PC-3 (cell line): ENCODE measurements around the gene ERGIC1. TPM values are rescaled to one million over a fixed set of nuclear protein-coding genes. Genes with fewer than 3 reads are reported as not detected.

Source experiments
- ATAC-seq: fragments of 200-7000 bp; cut with Tn5 transposase; 2 replicates; pipeline ENCODE4 v1.9.1; 2020; ENCODE audit warnings: mild to moderate bottlenecking, moderate library complexity
- BruUV-seq: library from RNA; stranded (reverse); fragments of 400-500 nt; replicated peaks from 2 replicates; lab custom pipeline; 2021; lab: Mats Ljungman, UMichigan
- CTCF ChIA-PET: fragments of 300-600 bp; sonication (Branson Sonifier 250); formaldehyde crosslinking; loops from one replicate; lab custom pipeline; 2022; ENCODE audit warnings: antibody characterized with exemption; lab: Charles Lee
- POLR2A ChIA-PET: fragments of 300-600 bp; sonication (Branson Sonifier 250); formaldehyde crosslinking; loops from one replicate; lab custom pipeline; 2022; ENCODE audit warnings: antibody characterized with exemption; ENCODE audit not compliant: unreplicated experiment; lab: Charles Lee
- DNase-seq: peaks from one replicate; pipeline ENCODE4 v3.0.0-alpha.2; 2015
- H2AFZ ChIP-seq: fragments of 300-600 bp; sonication (generic); 2 replicates; pipeline ENCODE4 v1.6.0; 2016; ENCODE audit warnings: antibody characterized with exemption, low read length
- H3F3A ChIP-seq: fragments of 300-600 bp; sonication (generic); one replicate; pipeline ENCODE4 v1.6.0; 2017; ENCODE audit warnings: antibody characterized with exemption, low read length, control low read depth, mild to moderate bottlenecking; ENCODE audit not compliant: unreplicated experiment
- H3K27ac ChIP-seq: fragments of 300-600 bp; sonication (generic); 2 replicates; pipeline ENCODE4 v1.5.1; 2016; ENCODE audit warnings: mild to moderate bottlenecking, low read length
- H3K27me3 ChIP-seq: fragments of 300-600 bp; sonication (generic); 2 replicates; pipeline ENCODE4 v1.6.1; 2016; ENCODE audit warnings: low read length, mixed read lengths
- H3K36me3 ChIP-seq: fragments of 300-600 bp; sonication (generic); 2 replicates; pipeline ENCODE4 v1.6.1; 2016; ENCODE audit warnings: low read depth, mixed run types, low read length, mixed read lengths
- H3K4me1 ChIP-seq: fragments of 300-600 bp; sonication (generic); 2 replicates; pipeline ENCODE4 v1.5.1; 2016; ENCODE audit warnings: low read length; ENCODE audit not compliant: insufficient read depth
- H3K4me2 ChIP-seq: fragments of 300-600 bp; sonication (generic); 2 replicates; pipeline ENCODE4 v1.6.0; 2016; ENCODE audit warnings: low read length
- H3K4me3 ChIP-seq: fragments of 300-600 bp; sonication (generic); 2 replicates; pipeline ENCODE4 v1.5.1; 2016; ENCODE audit warnings: mild to moderate bottlenecking, low read length, mixed read lengths
- H3K79me2 ChIP-seq: fragments of 300-600 bp; sonication (generic); 2 replicates; pipeline ENCODE4 v1.6.1; 2017; ENCODE audit warnings: low read length, mixed read lengths
- H3K9ac ChIP-seq: fragments of 300-600 bp; sonication (generic); 2 replicates; pipeline ENCODE4 v1.6.0; 2016; ENCODE audit warnings: mild to moderate bottlenecking, low read length
- H3K9me2 ChIP-seq: fragments of 300-600 bp; sonication (generic); replicated peaks from 2 replicates; pipeline ENCODE4 v1.6.1; 2016; ENCODE audit warnings: mixed run types, low read length, mixed read lengths
- H3K9me3 ChIP-seq: fragments of 300-600 bp; sonication (generic); 2 replicates; pipeline ENCODE4 v1.6.1; 2016; ENCODE audit warnings: low read length, mixed read lengths
- H4K20me1 ChIP-seq: fragments of 300-600 bp; sonication (generic); 2 replicates; pipeline ENCODE4 v1.6.1; 2016; ENCODE audit warnings: low read length, mixed read lengths
- EZH2 ChIP-seq: fragments of 300-600 bp; sonication (generic); IDR thresholded peaks from one replicate; pipeline ENCODE4 v1.6.1; 2017; ENCODE audit warnings: antibody characterized with exemption, mild to moderate bottlenecking, low read length; ENCODE audit not compliant: unreplicated experiment
- EZH2phosphoT487 ChIP-seq: fragments of 300-600 bp; sonication (generic); IDR thresholded peaks from 2 replicates; pipeline ENCODE4 v1.6.1; 2018; ENCODE audit warnings: mild to moderate bottlenecking, antibody characterized with exemption, low read length, borderline replicate concordance
- intact Hi-C: fragments of 100-400 bp; cut with micrococcal nuclease; formaldehyde crosslinking; loops from 2 replicates; pipeline ENCODE4 v1.9.0; 2023
- total RNA-seq: library from RNA; depleted of rRNA; stranded (reverse); fragments of >200 nt; gene quantifications from 2 replicates; pipeline ENCODE4 v1.2.3, GENCODE V29; 2014
- TF ChIP-seq, protein P1 (sequence below): fragments of 300-600 bp; sonication (generic); conservative IDR thresholded peaks from 2 replicates; pipeline ENCODE4 v1.5.1; 2017; ENCODE audit warnings: antibody characterized with exemption, low read depth, mild to moderate bottlenecking, low read length

ERGIC1 gene
- total RNA-seq, 1 experiment from 2014 or later, result 148 TPM

DNA sequence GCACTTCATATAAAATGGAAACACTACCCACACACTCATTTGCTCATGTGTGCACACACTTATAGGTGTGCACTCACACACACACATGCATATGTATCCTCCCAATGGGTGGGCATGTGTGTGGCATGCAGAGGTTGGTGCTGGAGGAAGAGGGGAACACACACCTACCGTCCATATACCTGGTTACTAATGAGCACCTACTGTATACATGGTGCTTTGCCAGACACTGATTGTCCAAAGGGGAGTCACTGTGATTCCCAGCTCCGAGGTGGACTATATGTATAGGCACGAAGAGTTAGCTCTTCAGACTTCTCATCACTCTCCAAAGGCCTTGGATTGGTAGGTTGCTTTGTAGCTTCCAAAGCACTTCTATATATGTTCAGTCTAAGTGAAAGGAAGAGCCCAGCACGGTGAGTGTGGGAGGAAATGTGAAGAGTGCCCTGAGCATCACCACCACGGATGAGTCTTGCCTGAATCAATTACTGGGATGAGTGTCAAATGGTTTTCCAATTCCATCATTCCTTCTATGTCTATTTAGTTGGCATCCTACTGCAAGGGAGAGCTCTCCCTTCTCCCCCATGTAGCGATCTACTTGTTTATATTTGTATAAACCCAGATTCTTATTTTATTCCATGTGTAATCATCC lies 12.6 kb upstream of the ERGIC1 start:
- no TSS peak for BruUV-seq
- ChIA-PET POLR2A (no interaction called here), CTCF (interaction anchor here (0.7 kb wide), 1 partner anchor 57 kb away, joined by 3 read pairs; no protein-coding TSS in a partner anchor)
- Histone ChIP-seq H3K27me3 (no peaks in the 10 kb centered on the region), H3K9me3 (no peaks in the 10 kb centered on the region), H3K4me2 (no peak overlapping the region), H3F3A (no peaks in the 10 kb centered on the region), H2AFZ (no peak overlapping the region), H3K79me2 (no peaks in the 10 kb centered on the region), H3K4me3 (no peak overlapping the region), H3K36me3 (no peaks in the 10 kb centered on the region), H3K9me2 (no peaks in the 10 kb centered on the region), H4K20me1 (no peaks in the 10 kb centered on the region), H3K4me1 (peaks cover 22% of the 10 kb centered on the region), H3K9ac (no peak overlapping the region; the same call in 1 of the 2 replicates), H3K27ac (0 out of 2 replicates have a peak overlapping the region, but pooled peaks have one; percentile 0)
- ATAC-seq, result no peak
- DNase-seq, result no peak
- intact Hi-C loops, result no loop called here
- TF ChIP-seq, protein P1, sequence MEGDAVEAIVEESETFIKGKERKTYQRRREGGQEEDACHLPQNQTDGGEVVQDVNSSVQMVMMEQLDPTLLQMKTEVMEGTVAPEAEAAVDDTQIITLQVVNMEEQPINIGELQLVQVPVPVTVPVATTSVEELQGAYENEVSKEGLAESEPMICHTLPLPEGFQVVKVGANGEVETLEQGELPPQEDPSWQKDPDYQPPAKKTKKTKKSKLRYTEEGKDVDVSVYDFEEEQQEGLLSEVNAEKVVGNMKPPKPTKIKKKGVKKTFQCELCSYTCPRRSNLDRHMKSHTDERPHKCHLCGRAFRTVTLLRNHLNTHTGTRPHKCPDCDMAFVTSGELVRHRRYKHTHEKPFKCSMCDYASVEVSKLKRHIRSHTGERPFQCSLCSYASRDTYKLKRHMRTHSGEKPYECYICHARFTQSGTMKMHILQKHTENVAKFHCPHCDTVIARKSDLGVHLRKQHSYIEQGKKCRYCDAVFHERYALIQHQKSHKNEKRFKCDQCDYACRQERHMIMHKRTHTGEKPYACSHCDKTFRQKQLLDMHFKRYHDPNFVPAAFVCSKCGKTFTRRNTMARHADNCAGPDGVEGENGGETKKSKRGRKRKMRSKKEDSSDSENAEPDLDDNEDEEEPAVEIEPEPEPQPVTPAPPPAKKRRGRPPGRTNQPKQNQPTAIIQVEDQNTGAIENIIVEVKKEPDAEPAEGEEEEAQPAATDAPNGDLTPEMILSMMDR, result no peak
- no peak for TF ChIP-seq EZH2phosphoT487
- TF ChIP-seq EZH2, result no peak

DNA sequence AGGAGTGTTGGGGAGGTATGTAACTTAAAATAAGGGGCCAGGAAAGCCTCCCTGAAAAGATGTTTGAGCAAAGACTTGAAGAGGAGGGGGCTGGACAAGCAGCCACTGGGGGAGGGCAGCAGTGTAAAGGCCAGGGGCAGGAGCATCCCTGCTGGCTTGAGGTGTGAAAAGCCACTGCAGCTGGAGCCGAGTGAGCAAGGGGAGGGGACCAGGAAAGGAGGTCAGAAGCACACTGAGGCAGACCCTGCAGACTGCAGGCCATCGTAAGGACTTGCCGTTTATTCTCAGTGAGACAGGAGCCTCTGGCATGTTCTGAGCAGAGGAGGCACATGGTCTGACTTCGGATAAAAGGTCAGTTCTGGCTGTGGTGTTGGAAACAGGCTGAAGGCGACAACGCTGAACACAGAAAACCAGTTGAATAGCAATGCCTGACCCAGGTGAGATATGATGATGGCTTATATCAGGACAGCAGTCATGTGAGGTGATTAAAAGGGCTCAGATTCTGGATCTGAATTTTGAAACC lies 10.2 kb upstream of the ERGIC1 start:
- CTCF ChIA-PET, result no interaction called here
- POLR2A ChIA-PET, result no interaction called here
- Histone ChIP-seq H3K27me3 (no peaks in the 10 kb centered on the region), H3K9ac (no peak overlapping the region), H2AFZ (no peak overlapping the region), H4K20me1 (no peaks in the 10 kb centered on the region), H3K4me3 (no peak overlapping the region), H3K79me2 (no peaks in the 10 kb centered on the region), H3K36me3 (no peaks in the 10 kb centered on the region), H3K9me2 (no peaks in the 10 kb centered on the region), H3K27ac (no peak overlapping the region), H3K4me2 (no peak overlapping the region), H3K9me3 (no peaks in the 10 kb centered on the region), H3K4me1 (peaks cover 20% of the 10 kb centered on the region), H3F3A (no peaks in the 10 kb centered on the region)
- TF ChIP-seq, protein P1, result no peak
- BruUV-seq, result no TSS peak
- DNase-seq (no peak), ATAC-seq (no peak)
- intact Hi-C loops, result no loop called here

DNA sequence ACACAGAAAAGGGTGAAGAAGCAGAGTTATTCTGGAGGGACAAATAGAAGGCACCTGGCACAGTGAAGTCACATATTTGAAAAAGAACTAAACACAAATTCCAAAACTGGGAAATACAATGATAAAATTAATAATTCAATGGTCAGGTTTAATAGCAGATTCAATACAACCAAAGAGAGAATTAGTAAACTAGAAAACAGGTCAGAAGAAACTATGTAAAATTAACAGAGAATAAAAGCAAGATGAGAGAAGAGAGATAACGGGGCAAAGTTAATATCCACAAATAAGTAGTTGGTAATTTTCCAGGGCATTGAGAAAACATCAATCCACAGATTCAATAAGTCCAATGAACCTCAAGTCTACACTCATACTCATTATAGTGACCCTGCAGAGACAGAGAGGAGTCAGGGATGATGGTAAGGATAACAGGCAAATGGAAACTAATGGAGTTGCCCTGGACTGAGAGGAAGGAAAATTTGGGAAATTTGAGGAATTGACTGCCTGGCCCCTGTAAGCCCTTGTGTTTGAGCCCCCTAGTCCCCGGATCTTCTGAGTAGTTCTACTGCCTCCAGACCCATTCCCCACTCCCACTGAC lies 8.3 kb upstream of the ERGIC1 start:
- no peaks in the 10 kb centered on the region for H3K79me2 ChIP-seq
- no peak overlapping the region for H2AFZ ChIP-seq
- ChIA-PET CTCF (no interaction called here), POLR2A (interaction anchor here (0.7 kb wide), 1 partner anchor 54 kb away, joined by 3 read pairs; no protein-coding TSS in a partner anchor)
- H3K4me2 ChIP-seq, result no peak overlapping the region
- no peak for DNase-seq
- no peak for TF ChIP-seq EZH2
- TF ChIP-seq EZH2phosphoT487, result no peak
- TF ChIP-seq, protein P1, result no peak
- no peaks in the 10 kb centered on the region for H3K9me2 ChIP-seq
- H3K36me3 ChIP-seq, result no peaks in the 10 kb centered on the region
- BruUV-seq, result no TSS peak
- no peak for ATAC-seq
- no peak overlapping the region for H3K4me3 ChIP-seq
- intact Hi-C loops, result no loop called here
- no peaks in the 10 kb centered on the region for H4K20me1 ChIP-seq
- no peaks in the 10 kb centered on the region for H3K27me3 ChIP-seq
- H3K27ac ChIP-seq, result no peak overlapping the region
- H3K4me1 ChIP-seq, result peaks cover 13% of the 10 kb centered on the region
- H3F3A ChIP-seq, result no peaks in the 10 kb centered on the region
- H3K9ac ChIP-seq, result no peak overlapping the region
- H3K9me3 ChIP-seq, result no peaks in the 10 kb centered on the region
